Ovary (tissue), 3 donors: ENCODE data around the gene R3HCC1L.

Experiments used
- EP300 ChIP-seq: sonication (generic); formaldehyde crosslinking; IDR thresholded peaks from one replicate; pipeline ENCODE4 v1.6.1; 2017; ENCODE audit warnings: antibody characterized with exemption
- POLR2A ChIP-seq: fragments of 450-650 bp; IDR thresholded peaks from one replicate; pipeline ENCODE4 v1.6.1; 2017; ENCODE audit warnings: antibody characterized with exemption, mild to moderate bottlenecking, moderate library complexity
- TF ChIP-seq, protein P1 (sequence below), 3 donors: fragments of 450-650 bp in 2 of 3; fragments of 200-600 bp in 1 of 3; IDR thresholded peaks; one replicate each; pipeline versions ENCODE4 v1.5.1 to v1.8.0; 2016 to 2022; ENCODE audit warnings: antibody characterized with exemption in 3 of 3, mild to moderate bottlenecking in 1 of 3
- donor health status: DM: no; HTN: no; CAD: no.

DNA sequence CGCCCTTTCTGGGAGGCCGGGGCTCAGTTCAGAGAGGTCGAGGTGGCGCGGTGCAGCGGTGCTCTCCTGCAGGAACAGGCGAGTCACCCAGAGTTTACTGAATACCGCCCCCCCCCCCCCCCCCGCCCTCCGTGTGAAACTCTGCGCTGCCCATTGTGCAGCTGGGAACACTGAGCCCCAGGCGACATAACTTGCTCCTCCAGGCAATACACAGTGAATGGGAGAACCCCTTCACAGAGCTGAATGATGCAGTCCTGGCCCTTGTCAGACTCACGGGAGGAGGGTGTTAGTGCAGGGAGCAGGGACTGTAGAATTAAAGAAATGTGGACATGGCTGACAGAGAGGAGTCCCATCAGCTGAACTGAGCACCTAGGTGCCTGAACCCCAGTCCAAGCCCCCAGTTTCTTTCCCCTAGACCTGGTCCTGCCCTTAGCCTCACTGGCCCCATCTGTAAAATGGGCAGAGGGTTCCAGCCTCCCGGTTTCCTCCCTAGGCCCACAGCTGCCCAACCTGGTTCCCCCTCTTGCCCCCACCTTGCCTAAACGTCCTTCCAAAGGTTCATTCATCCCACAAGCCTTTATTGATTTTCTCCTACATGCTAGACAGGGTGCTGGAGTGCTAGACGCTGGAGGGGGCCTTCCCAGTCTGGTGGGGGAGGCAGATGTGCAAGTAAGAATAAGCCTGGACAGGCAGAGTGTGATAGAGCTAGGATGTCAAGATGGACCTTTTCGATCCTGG lies 134.4 kb downstream of the R3HCC1L start:
- TF ChIP-seq POLR2A (no peak), EP300 (no peak)
- TF ChIP-seq, protein P1, sequence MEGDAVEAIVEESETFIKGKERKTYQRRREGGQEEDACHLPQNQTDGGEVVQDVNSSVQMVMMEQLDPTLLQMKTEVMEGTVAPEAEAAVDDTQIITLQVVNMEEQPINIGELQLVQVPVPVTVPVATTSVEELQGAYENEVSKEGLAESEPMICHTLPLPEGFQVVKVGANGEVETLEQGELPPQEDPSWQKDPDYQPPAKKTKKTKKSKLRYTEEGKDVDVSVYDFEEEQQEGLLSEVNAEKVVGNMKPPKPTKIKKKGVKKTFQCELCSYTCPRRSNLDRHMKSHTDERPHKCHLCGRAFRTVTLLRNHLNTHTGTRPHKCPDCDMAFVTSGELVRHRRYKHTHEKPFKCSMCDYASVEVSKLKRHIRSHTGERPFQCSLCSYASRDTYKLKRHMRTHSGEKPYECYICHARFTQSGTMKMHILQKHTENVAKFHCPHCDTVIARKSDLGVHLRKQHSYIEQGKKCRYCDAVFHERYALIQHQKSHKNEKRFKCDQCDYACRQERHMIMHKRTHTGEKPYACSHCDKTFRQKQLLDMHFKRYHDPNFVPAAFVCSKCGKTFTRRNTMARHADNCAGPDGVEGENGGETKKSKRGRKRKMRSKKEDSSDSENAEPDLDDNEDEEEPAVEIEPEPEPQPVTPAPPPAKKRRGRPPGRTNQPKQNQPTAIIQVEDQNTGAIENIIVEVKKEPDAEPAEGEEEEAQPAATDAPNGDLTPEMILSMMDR (IDR thresholded peaks at IDR 0.05): no peak
